Heart right ventricle (tissue), 16 donors: ENCODE measurements around the gene KMT2E. TPM values are rescaled to one million over a fixed set of nuclear protein-coding genes. Genes with fewer than 3 reads are reported as not detected.

Experiments used
- ATAC-seq, 8 donors: fragments of 200-7000 bp; cut with Tn5 transposase; one replicate each; pipeline ENCODE4 v1.9.1; 2020; ENCODE audit warnings: mild to moderate bottlenecking in 8 of 8, moderate library complexity in 8 of 8, moderate number of reproducible peaks in 1 of 8
- DNase-seq, 2 donors: peaks; one replicate each; pipeline ENCODE4 v3.0.0-alpha.2; 2020
- H3K27ac ChIP-seq, 10 donors: fragments of 200-600 bp; sonication (generic) in 2 of 10; one replicate each; pipeline versions ENCODE4 v1.5.0 to v1.8.0; 2020 to 2022; ENCODE audit warnings: mild to moderate bottlenecking in 3 of 10
- H3K27me3 ChIP-seq, 7 donors: fragments of 200-600 bp; one replicate each; pipeline ENCODE4 v1.8.0; 2021 to 2022; ENCODE audit warnings: mild to moderate bottlenecking in 2 of 7
- H3K36me3 ChIP-seq, 9 donors: fragments of 200-600 bp; sonication (generic) in 1 of 9; one replicate each; pipeline versions ENCODE4 v1.5.0 to v1.8.0; 2020 to 2022; ENCODE audit warnings: mild to moderate bottlenecking in 2 of 9
- H3K4me1 ChIP-seq, 9 donors: fragments of 200-600 bp; sonication (generic) in 1 of 9; one replicate each; pipeline versions ENCODE4 v1.5.0 to v1.8.0; 2020 to 2022; ENCODE audit warnings: mild to moderate bottlenecking in 4 of 9
- H3K4me3 ChIP-seq, 10 donors: fragments of 200-600 bp; sonication (generic) in 2 of 10; one replicate each; pipeline versions ENCODE4 v1.5.0 to v1.8.0; 2020 to 2022; ENCODE audit warnings: mild to moderate bottlenecking in 7 of 10, moderate library complexity in 2 of 10
- H3K9me3 ChIP-seq, 11 donors: fragments of 200-600 bp in 10 of 11; sonication (generic) in 2 of 11; one replicate each; pipeline versions ENCODE4 v1.5.0 to v1.8.0; 2013 to 2022; ENCODE audit warnings: mild to moderate bottlenecking in 2 of 11, control low read depth in 1 of 11, moderate library complexity in 1 of 11
- CTCF ChIP-seq, 9 donors: fragments of 200-600 bp; sonication (generic) in 2 of 9; IDR thresholded peaks; one replicate each; pipeline versions ENCODE4 v1.5.0 to v1.8.0; 2021 to 2022; ENCODE audit warnings: antibody characterized with exemption in 9 of 9, mild to moderate bottlenecking in 5 of 9, moderate library complexity in 1 of 9
- WGBS, 2 donors: extraction: QIAGEN DNeasy Blood & Tissue Kit; methylation state at CpG; one replicate each; pipeline ENCODE4 v1.1.7; 2013; ENCODE audit warnings: inconsistent platforms in 1 of 2; 5-methylcytosine and 5-hydroxymethylcytosine counted together
- intact Hi-C, 10 donors: fragments of 100-400 bp; cut with DNase I; formaldehyde crosslinking; loops; one replicate each; pipeline versions ENCODE4 v1.11.1 to v1.14.2; 2022
- polyA plus RNA-seq, 2 donors: library from polyadenylated mRNA; stranded (reverse); fragments of 200-250 nt; gene quantifications; one replicate each; pipeline ENCODE4 v1.2.3, GENCODE V29; 2013
- total RNA-seq, 10 donors: library from RNA; stranded (reverse); fragmentation: NEBNext Ultra II Directional in 3 of 10; extraction: Animal tissue kit (Norgen Biotek cat#: 25700) in 3 of 10; gene quantifications; one replicate each; pipeline versions ENCODE4 v1.2.1 to v1.2.4, GENCODE V29; 2021 to 2023
- donor health status: Arrhythmogenic right ventricular cardiomyopathy.
- donor health status: ischemic (EF 13 %, LVEDD 7.1; RV severe dilation, severe dysfunction).
- donor health status: healthy with polysubstance abuse.
- donor health status: DM: no; HTN: yes; CAD: no.
- donor health status: DM: no; HTN: no; CAD: no.
- donor health status: ischemic (EF 25% LVEDD 6.9; RV normal size, moderate dysfunction).
- donor health status: ischemic (EF 25% LVEDD 5.7; RV mildly dilated, moderate dysfunction).
- donor health status: healthy.
- donor health status: DM: yes; HTN: yes; CAD: no.
- donor health status: Ischemic cardiomyopathy.
- donor health status: ischemic (EF 35%, LVEDD 5.7; RV mildly dilated, moderate dysfunction).
- donor health status: nonischemic (EF 11% LVEDD 7.7; RV severe dilation, severe dysfunction).
- donor health status: DM: yes; HTN: yes; CAD: no.
- donor health status: PGD.
- donor health status: ischemic (EF 29% LVEDD 5.4; RV normal size, mild dysfunction).
- donor health status: nonischemic (EF 23%, LVEDD 6.1; RV moderate dilation, normal function).

The KMT2E gene
- total and polyA plus RNA-seq, 12 donors = 9.4 to 53.3 (median 46.2) TPM

GRCh38 chr7:104983578-104984539 lies 30.1 kb upstream of the KMT2E start:
- Histone ChIP-seq H3K4me3 (peak overlapping the region; percentile 34 to 73 (median 60)), H3K27ac (peak overlapping the region; percentile 95 to 99 (median 98)), H3K4me1 (peaks cover 9 to 93% (median 57%) of the 10 kb centered on the region in 9 donors), H3K27me3 (no peaks in the 10 kb centered on the region), H3K36me3 (peaks cover 0 to 22% (median 0%) of the 10 kb centered on the region in 9 donors), H3K9me3 (no peaks in the 10 kb centered on the region)
- peak; percentile 93 to 97 (median 96) for ATAC-seq
- 0% methylated on average over 62 of the region's 62 CpGs for WGBS, 2 donors
- peak; percentile 90 to 91 for DNase-seq
- TF ChIP-seq CTCF (IDR thresholded peaks at IDR 0.05) = peak; percentile 31 to 82 (median 62)
- intact Hi-C loops = loop anchor here in 8 of 10 donors (1.0 to 10.0 kb wide), 16 partner anchors 27 to 353 kb away; partner anchors contain the start of gene KMT2E (in 2 of the 8)

GRCh38 chr7:104984585-104985258 lies 29.3 kb upstream of the KMT2E start:
- H3K4me3 ChIP-seq = peak overlapping the region; percentile 34 to 73 (median 60)
- peaks cover 9 to 89% (median 50%) of the 10 kb centered on the region in 9 donors for H3K4me1 ChIP-seq
- ATAC-seq (no peak), DNase-seq (no peak)
- intact Hi-C loops = loop anchor here in 8 of 10 donors (1.0 to 10.0 kb wide), 15 partner anchors 26 to 353 kb away; partner anchors contain the start of gene KMT2E (in 1 of the 8)
- TF ChIP-seq CTCF (IDR thresholded peaks at IDR 0.05) = no peak
- WGBS, 2 donors = 29 to 39% methylated on average over 7 of the region's 7 CpGs
- no peaks in the 10 kb centered on the region for H3K27me3 ChIP-seq
- H3K36me3 ChIP-seq = peaks cover 0 to 22% (median 0%) of the 10 kb centered on the region in 9 donors
- peak overlapping the region; percentile 95 to 99 (median 98) for H3K27ac ChIP-seq
- H3K9me3 ChIP-seq = no peaks in the 10 kb centered on the region

GRCh38 chr7:104985259-104985617 lies 28.8 kb upstream of the KMT2E start:
- Histone ChIP-seq H3K27ac (peak overlapping the region in 9 of 10 donors; percentile 95 to 99 (median 99)), H3K4me1 (peaks cover 9 to 84% (median 50%) of the 10 kb centered on the region in 9 donors), H3K36me3 (peaks cover 0 to 24% (median 0%) of the 10 kb centered on the region in 9 donors), H3K27me3 (no peaks in the 10 kb centered on the region), H3K4me3 (no peak overlapping the region), H3K9me3 (no peaks in the 10 kb centered on the region)
- intact Hi-C loops = loop anchor here in 4 of 10 donors (2.0 to 10.0 kb wide), 6 partner anchors 26 to 120 kb away; partner anchors contain the start of gene KMT2E (in 1 of the 4)
- TF ChIP-seq CTCF (IDR thresholded peaks at IDR 0.05) = no peak
- 32 to 41% methylated on average over 1 of the region's 1 CpG for WGBS, 2 donors
- no peak for DNase-seq
- no peak for ATAC-seq
